ENCODE results near the gene RENBP. TPM values are rescaled to one million over a fixed set of nuclear protein-coding genes. Genes with fewer than 3 reads are reported as not detected.

Gene RENBP
- total RNA-seq, 1 donor, result 6.5 TPM

- Histone ChIP-seq H3K27ac (ENCODE audit: low read depth, low read length) (no peak overlapping the region), H4K20me1 (ENCODE audit: insufficient read depth, low read length) (peaks cover 46% of the 10 kb centered on the region), H3K27me3 (ENCODE audit: insufficient read depth, low read length) (peaks cover 6% of the 10 kb centered on the region), H3K4me2 (ENCODE audit: insufficient read depth, low read length) (no peak overlapping the region), H3K36me3 (ENCODE audit: insufficient read depth, low read length) (peaks cover 22% of the 10 kb centered on the region), H3K4me1 (ENCODE audit: insufficient read depth, low read length) (peaks cover 9% of the 10 kb centered on the region), H3K9me3 (ENCODE audit: low read depth, low read length) (no peaks in the 10 kb centered on the region), H3K79me2 (ENCODE audit: insufficient read depth, low read length) (peaks cover 38% of the 10 kb centered on the region), H3K4me3 (ENCODE audit: insufficient read depth, low read length) (no peak overlapping the region), H2AFZ (ENCODE audit: low read length) (no peak overlapping the region)
- peak; percentile 84 for DNase-seq (ENCODE audit: insufficient read length, low spot score, missing footprints)
- TF ChIP-seq CTCF (IDR thresholded peaks at IDR 0.05; ENCODE audit: extremely low read depth, low read depth, low read length), result no peak
Measured at GRCh38 chrX:153930011-153930910, 14.2 kb downstream of the RENBP start.

DNA sequence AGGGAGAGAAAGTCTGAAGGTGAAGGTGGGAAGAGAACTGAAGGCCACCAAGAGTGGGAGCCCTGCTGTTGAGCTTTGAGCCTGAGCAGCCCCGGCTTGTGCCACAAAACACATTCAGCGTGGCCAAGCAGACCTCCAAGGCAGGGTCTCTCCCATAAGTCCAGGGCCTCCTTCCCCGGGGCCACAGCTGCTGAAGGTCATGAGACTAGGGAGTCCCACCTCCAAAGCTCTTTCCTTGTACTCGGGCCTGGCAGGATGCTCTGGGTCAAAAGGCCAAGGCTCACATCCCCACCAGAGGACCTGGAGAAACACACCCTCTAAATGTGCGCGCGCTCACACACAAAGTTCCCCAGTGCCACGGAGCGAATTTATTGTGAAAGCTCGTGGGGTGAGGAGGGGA, 14.9 kb downstream of the RENBP start:
- H3K4me2 ChIP-seq (ENCODE audit: insufficient read depth, low read length), result no peak overlapping the region
- H3K36me3 ChIP-seq (ENCODE audit: insufficient read depth, low read length), result peaks cover 22% of the 10 kb centered on the region
- H3K4me3 ChIP-seq (ENCODE audit: insufficient read depth, low read length), result no peak overlapping the region
- peaks cover 46% of the 10 kb centered on the region for H4K20me1 ChIP-seq (ENCODE audit: insufficient read depth, low read length)
- no peak for DNase-seq (ENCODE audit: insufficient read length, low spot score, missing footprints)
- no peaks in the 10 kb centered on the region for H3K9me3 ChIP-seq (ENCODE audit: low read depth, low read length)
- H3K27ac ChIP-seq (ENCODE audit: low read depth, low read length), result no peak overlapping the region
- H3K79me2 ChIP-seq (ENCODE audit: insufficient read depth, low read length), result peaks cover 37% of the 10 kb centered on the region
- H2AFZ ChIP-seq (ENCODE audit: low read length), result no peak overlapping the region
- no peak for TF ChIP-seq CTCF (IDR thresholded peaks at IDR 0.05; ENCODE audit: extremely low read depth, low read depth, low read length)
- peaks cover 9% of the 10 kb centered on the region for H3K4me1 ChIP-seq (ENCODE audit: insufficient read depth, low read length)
- H3K27me3 ChIP-seq (ENCODE audit: insufficient read depth, low read length), result peaks cover 6% of the 10 kb centered on the region

DNA sequence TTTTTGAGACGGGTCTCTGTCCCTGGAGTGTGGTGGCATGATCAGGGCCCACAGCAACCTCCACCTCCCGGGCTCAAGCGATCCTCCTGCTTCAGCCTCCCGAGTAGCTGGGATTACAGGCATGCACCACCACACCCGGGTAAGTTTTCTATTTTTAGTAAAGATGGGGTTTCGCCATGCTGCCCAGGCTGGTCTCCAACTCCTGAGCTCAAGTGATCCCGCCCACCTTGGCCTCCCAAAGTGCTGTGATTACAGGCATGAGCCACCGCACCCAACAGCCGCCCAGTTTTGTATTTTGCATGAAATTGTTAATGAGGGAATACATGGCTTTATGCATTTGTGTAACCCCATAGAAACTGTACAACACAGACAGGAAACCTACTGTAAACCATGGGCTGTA, 15.6 kb downstream of the RENBP start:
- Histone ChIP-seq H3K27me3 (ENCODE audit: insufficient read depth, low read length) (peaks cover 6% of the 10 kb centered on the region), H3K9me3 (ENCODE audit: low read depth, low read length) (no peaks in the 10 kb centered on the region), H2AFZ (ENCODE audit: low read length) (no peak overlapping the region), H4K20me1 (ENCODE audit: insufficient read depth, low read length) (peaks cover 40% of the 10 kb centered on the region), H3K36me3 (ENCODE audit: insufficient read depth, low read length) (peaks cover 22% of the 10 kb centered on the region), H3K4me2 (ENCODE audit: insufficient read depth, low read length) (peak overlapping the region; percentile 71), H3K4me3 (ENCODE audit: insufficient read depth, low read length) (no peak overlapping the region), H3K4me1 (ENCODE audit: insufficient read depth, low read length) (peaks cover 6% of the 10 kb centered on the region), H3K79me2 (ENCODE audit: insufficient read depth, low read length) (peaks cover 30% of the 10 kb centered on the region), H3K27ac (ENCODE audit: low read depth, low read length) (no peak overlapping the region)
- no peak for TF ChIP-seq CTCF (IDR thresholded peaks at IDR 0.05; ENCODE audit: extremely low read depth, low read depth, low read length)
- no peak for DNase-seq (ENCODE audit: insufficient read length, low spot score, missing footprints)
